Small intestine (tissue), 7 donors: Measurements from ENCODE around the gene TMPRSS11A. TPM values are rescaled to one million over a fixed set of nuclear protein-coding genes. Genes with fewer than 3 reads are reported as not detected.

ENCODE experiments used
- DNase-seq, 2 donors: peaks; one replicate each; pipeline versions ENCODE4 v3.0.0 to v3.0.0-alpha.2; 2013
- FAIRE-seq: peaks from 2 replicates; lab custom pipeline; 2012; peaks lifted over from hg19 to GRCh38; lab: Jason Lieb, UNC
- H3K27ac ChIP-seq, 3 donors: one replicate each; pipeline ENCODE4 v1.5.1; 2013; ENCODE audit warnings: low read length in 2 of 3, mild to moderate bottlenecking in 2 of 3, control low read depth in 1 of 3, inconsistent platforms in 1 of 3, low read depth in 1 of 3, moderate library complexity in 1 of 3
- H3K27me3 ChIP-seq, 3 donors: one replicate each; pipeline ENCODE4 v1.6.1; 2013; ENCODE audit warnings: low read length in 3 of 3, inconsistent platforms in 1 of 3; ENCODE audit not compliant: control insufficient read depth in 3 of 3, insufficient read depth in 3 of 3
- H3K36me3 ChIP-seq, 3 donors: one replicate each; pipeline ENCODE4 v1.6.1; 2013; ENCODE audit warnings: low read length in 3 of 3, inconsistent platforms in 1 of 3, low read depth in 1 of 3, mild to moderate bottlenecking in 1 of 3, moderate library complexity in 1 of 3; ENCODE audit not compliant: control insufficient read depth in 3 of 3, insufficient read depth in 2 of 3
- H3K4me1 ChIP-seq, 3 donors: one replicate each; pipeline ENCODE4 v1.6.1; 2013; ENCODE audit warnings: low read length in 2 of 3, inconsistent platforms in 1 of 3, low read depth in 1 of 3, mild to moderate bottlenecking in 1 of 3, moderate library complexity in 1 of 3; ENCODE audit not compliant: control insufficient read depth in 3 of 3, insufficient read depth in 2 of 3
- H3K4me3 ChIP-seq, 3 donors: one replicate each; pipeline ENCODE4 v1.5.1; 2013; ENCODE audit warnings: low read length in 3 of 3, control low read depth in 1 of 3, inconsistent platforms in 1 of 3, low read depth in 1 of 3, mild to moderate bottlenecking in 1 of 3, moderate library complexity in 1 of 3
- H3K9me3 ChIP-seq, 2 donors: one replicate each; pipeline ENCODE4 v1.6.1; 2013; ENCODE audit warnings: low read depth in 1 of 2, low read length in 1 of 2; ENCODE audit not compliant: control insufficient read depth in 2 of 2, insufficient read depth in 1 of 2
- WGBS, 3 donors: extraction: QIAGEN DNeasy Blood & Tissue Kit; methylation state at CpG; one replicate each; pipeline ENCODE4 v1.1.7; 2013; 5-methylcytosine and 5-hydroxymethylcytosine counted together
- polyA plus RNA-seq, 4 donors: library from polyadenylated mRNA; stranded (reverse) in 3 of 4; unstranded in 1 of 4; fragments of 200-250 nt in 3 of 4; fragments of 120-200 nt in 1 of 4; gene quantifications; one replicate each; pipeline versions ENCODE4 v1.2.1 to v1.2.3, GENCODE V29; 2013
- donor health status: healthy with polysubstance abuse.
- donor health status: control.
- donor health status: control.
- donor health status: Bipolar disorder and iron deficiency.
- donor health status: healthy.

TMPRSS11A gene
- polyA plus RNA-seq, 4 donors, result 0.01 TPM; not detected in 2

DNA sequence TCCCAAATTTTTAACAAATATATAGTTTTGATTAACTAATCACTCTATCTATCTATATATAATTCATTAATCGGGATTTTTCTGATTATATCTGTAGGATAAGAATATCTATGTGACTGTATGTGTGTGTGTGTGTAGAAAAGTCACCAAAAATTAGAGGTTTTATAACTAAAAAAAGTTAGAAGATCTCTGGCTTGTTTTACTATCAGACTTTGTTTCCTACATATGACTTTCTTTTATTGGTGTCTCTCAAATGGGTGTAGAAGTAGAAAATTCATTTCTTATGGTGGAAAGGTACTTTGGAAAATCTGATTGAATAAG lies 52.7 kb downstream of the TMPRSS11A start:
- Histone ChIP-seq H3K36me3 (no peaks in the 10 kb centered on the region), H3K4me1 (no peaks in the 10 kb centered on the region), H3K9me3 (peaks cover 0 to 19% of the 10 kb centered on the region in 2 donors), H3K4me3 (no peak overlapping the region), H3K27ac (peak overlapping the region in 1 of 3 donors; percentile 73), H3K27me3 (no peaks in the 10 kb centered on the region)
- DNase-seq (no peak), FAIRE-seq (no peak)
- 18 to 22% (median 22%) methylated on average over 1 of the region's 1 CpG for WGBS, 3 donors

DNA sequence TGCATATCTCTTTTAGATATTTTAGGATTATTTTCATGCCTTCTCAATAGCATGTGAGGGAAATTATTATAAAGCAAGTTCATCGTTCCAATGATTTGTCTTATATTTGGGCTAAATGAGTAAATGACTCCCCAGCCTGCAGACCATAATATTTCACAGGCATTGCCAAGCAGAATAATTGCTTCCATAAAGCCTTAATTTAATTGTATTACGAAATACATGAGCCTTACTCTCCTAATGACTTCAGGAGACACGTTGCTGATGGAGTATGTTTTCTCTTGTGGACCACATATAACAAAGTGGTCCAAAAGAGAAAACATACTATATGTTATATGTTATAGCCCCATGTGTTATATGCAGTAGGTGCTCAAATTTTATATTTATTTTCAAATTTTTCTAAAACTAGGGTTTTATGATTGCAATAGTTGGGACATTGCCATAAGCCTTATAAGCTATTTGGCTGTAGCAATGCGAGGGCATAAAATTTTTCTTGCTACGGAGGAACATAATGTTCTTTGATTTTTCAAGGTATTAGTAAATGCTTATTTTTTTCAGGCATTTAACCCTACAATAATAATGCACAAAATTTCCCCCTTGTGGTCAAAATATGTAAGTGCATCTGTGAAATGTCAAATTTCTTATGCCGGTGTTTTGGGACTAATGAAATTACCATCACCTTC lies 53.2 kb downstream of the TMPRSS11A start:
- FAIRE-seq, result no peak
- Histone ChIP-seq H3K36me3 (no peaks in the 10 kb centered on the region), H3K4me3 (no peak overlapping the region), H3K9me3 (peaks cover 0 to 19% of the 10 kb centered on the region in 2 donors), H3K27me3 (no peaks in the 10 kb centered on the region), H3K4me1 (no peaks in the 10 kb centered on the region), H3K27ac (no peak overlapping the region)
- WGBS, 3 donors, result 53 to 62% (median 57%) methylated on average over 6 of the region's 6 CpGs
- peak in 1 of 2 donors; percentile 3 for DNase-seq

DNA sequence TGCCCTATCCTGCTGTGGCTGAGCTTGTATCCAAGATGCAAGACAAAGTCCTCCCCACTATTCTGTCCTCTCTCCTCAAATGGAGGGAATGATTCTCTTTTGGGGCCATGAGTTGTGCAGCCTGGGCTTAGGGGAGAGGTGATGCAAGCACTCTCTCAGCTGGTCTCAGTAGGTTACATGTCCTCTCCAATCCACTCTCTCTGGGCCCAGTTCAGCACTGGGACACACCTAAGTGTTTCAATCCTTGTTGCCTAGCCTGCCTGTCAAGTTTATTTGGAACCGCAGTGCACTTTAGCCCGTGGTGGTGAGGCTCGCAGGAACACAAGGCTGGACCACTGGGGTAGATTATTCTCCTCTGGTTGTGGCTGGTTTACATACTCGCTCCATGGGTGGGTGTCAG lies 55.6 kb downstream of the TMPRSS11A start:
- no peak overlapping the region for H3K27ac ChIP-seq
- H3K27me3 ChIP-seq, result no peaks in the 10 kb centered on the region
- H3K36me3 ChIP-seq, result no peaks in the 10 kb centered on the region
- H3K4me3 ChIP-seq, result no peak overlapping the region
- WGBS, 3 donors, result 87 to 93% (median 91%) methylated on average over 4 of the region's 4 CpGs
- FAIRE-seq, result no peak
- no peaks in the 10 kb centered on the region for H3K4me1 ChIP-seq
- H3K9me3 ChIP-seq, result peaks cover 0 to 11% of the 10 kb centered on the region in 2 donors
- no peak for DNase-seq

DNA sequence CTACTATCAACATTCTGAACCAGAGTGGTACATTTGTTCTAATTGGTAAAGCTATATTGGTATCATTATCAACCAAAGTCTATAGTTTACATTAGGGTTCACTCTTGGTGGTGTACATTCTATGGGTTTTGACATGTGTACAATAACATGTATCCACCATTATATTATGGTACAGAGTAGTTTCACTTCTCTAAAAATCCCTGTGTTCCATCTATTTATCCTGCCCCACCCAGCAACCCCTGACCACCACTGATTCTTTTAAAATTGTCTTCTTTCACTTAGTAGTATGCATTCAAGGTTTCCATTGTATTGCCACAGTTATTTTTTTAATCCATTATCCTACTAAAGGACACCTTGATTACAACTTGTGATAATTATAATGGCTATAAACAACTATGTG lies 64.2 kb downstream of the TMPRSS11A start:
- Histone ChIP-seq H3K4me1 (no peaks in the 10 kb centered on the region), H3K27me3 (no peaks in the 10 kb centered on the region), H3K27ac (no peak overlapping the region), H3K9me3 (peaks cover 0 to 7% of the 10 kb centered on the region in 2 donors), H3K36me3 (no peaks in the 10 kb centered on the region), H3K4me3 (no peak overlapping the region)
- FAIRE-seq (no peak), DNase-seq (no peak)

DNA sequence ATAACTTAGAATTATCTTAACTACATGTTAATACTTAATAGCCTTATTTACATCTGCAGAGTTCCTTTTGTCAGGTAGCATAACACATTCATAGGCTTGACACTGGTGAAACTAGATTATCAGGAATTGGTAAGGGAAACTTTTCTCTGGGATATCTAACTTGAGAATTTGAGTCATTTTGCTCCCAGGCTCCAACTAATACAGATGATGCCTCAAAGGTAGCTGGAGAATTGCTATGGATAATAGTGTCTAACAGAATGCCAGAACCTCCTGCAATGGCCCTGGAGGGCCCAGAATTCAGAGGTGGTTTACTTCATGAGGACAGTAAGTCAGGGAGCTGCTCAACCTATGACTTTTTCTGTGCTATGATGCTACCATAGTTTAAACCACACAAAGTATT lies 65.6 kb downstream of the TMPRSS11A start:
- Histone ChIP-seq H3K27ac (no peak overlapping the region), H3K4me3 (no peak overlapping the region), H3K36me3 (no peaks in the 10 kb centered on the region), H3K4me1 (no peaks in the 10 kb centered on the region), H3K27me3 (no peaks in the 10 kb centered on the region), H3K9me3 (peaks cover 0 to 7% of the 10 kb centered on the region in 2 donors)
- no peak for FAIRE-seq
- DNase-seq, result no peak

DNA sequence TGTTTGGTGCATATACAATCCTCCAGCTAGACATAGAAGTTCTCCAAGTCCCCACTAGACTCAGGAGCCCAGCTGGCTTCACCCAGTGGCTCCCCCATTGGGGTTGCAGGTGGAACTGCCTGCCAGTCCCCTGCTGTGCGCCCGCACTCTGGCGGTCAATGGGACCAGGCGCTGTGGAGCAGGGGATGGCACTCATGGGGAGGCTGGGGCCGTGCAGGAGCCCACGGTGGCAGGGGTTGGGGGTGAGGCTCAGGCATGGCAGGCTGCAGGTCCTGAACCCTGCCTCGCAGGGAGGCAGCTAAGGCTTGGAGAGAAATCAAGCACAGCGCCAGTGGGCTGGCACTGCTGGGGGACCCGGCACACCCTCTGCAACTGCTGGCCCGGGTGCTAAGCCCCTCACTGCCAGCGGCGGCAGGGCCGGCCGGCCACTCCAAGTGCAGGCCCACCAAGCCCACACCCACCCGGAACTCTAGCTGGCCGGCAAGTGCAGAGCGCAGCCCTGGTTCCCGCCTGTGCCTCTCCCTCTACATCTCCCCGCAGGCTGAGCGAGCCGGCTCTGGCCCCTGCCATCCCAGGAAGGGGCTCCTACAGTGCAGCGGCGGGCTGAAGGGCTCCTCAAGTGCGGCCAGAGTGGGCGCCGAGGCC lies 66.8 kb downstream of the TMPRSS11A start:
- H3K27ac ChIP-seq, result no peak overlapping the region
- FAIRE-seq (no peak), DNase-seq (no peak)
- H3K4me3 ChIP-seq, result no peak overlapping the region
- H3K27me3 ChIP-seq, result no peaks in the 10 kb centered on the region
- 93 to 96% (median 94%) methylated on average over 25 to 26 of the region's 26 CpGs for WGBS, 3 donors
- no peaks in the 10 kb centered on the region for H3K4me1 ChIP-seq
- H3K9me3 ChIP-seq, result peaks cover 0 to 7% of the 10 kb centered on the region in 2 donors
- no peaks in the 10 kb centered on the region for H3K36me3 ChIP-seq

DNA sequence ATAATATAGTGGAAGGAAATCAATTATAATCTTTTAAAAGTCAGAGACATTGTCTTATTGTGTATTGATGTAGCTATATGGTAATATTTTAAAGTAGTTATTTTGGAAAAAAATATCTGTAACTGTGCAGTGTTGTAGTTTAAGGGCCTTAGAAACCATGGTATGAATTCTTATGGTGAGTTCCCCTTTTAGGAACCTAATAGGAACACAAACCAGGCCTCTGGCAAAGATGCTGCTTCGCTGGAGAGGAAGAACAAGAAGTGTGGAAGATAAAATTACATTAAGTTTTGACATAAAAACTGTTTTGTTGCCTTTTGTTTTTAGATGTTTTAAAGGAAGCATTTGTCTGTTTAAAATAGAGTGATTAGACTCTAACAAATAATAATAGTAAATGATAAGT lies 68.6 kb downstream of the TMPRSS11A start:
- DNase-seq, result no peak
- H3K36me3 ChIP-seq, result no peaks in the 10 kb centered on the region
- no peak overlapping the region for H3K27ac ChIP-seq
- H3K4me1 ChIP-seq, result no peaks in the 10 kb centered on the region
- FAIRE-seq, result no peak
- H3K27me3 ChIP-seq, result no peaks in the 10 kb centered on the region
- 68 to 84% (median 78%) methylated on average over 1 of the region's 1 CpG for WGBS, 3 donors
- H3K9me3 ChIP-seq, result peaks cover 0 to 7% of the 10 kb centered on the region in 2 donors
- no peak overlapping the region for H3K4me3 ChIP-seq

DNA sequence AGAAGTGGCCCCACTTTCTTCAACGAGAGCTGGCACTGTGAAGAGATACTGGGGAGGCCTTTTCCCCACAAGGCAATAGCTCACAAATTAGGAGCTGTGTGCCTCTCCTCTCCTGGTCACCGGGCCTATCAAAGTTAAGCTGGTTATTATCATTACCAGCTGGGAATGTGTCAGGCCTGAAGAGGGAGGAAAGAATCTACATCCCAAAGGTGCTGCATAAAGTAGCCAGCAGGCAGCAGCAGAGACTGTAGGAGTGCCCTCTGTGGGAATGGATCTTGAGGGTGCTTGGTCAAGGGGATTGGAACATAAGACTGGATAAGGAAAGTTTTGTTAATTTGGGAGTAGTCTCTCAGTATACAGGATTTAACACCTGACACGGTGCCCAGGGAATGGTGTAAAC lies 70.4 kb downstream of the TMPRSS11A start:
- WGBS, 3 donors, result 69 to 83% (median 71%) methylated on average over 3 of the region's 3 CpGs
- Histone ChIP-seq H3K27ac (no peak overlapping the region), H3K27me3 (no peaks in the 10 kb centered on the region), H3K4me1 (no peaks in the 10 kb centered on the region), H3K36me3 (no peaks in the 10 kb centered on the region), H3K4me3 (no peak overlapping the region), H3K9me3 (peaks cover 0 to 7% of the 10 kb centered on the region in 2 donors)
- no peak for FAIRE-seq
- DNase-seq, result no peak

DNA sequence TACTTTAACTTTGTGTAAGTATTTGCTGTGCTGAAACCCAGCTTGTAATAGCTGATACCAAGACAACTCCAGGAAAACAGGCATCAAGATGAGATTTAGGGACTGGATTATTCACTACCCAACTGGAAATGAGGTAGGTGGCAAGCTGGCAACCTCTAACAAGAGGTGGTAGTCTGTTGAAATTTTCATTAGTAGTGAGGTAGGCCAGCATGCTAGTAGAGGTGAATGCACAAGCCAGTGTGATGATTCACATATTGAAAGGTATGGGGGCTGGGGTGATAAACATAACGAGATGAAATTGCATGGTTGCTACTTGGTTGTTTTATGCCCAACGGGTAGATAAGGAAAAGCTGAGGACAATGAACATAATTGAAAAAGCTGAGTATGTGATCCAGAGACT lies 71.0 kb downstream of the TMPRSS11A start:
- no peak for DNase-seq
- Histone ChIP-seq H3K36me3 (no peaks in the 10 kb centered on the region), H3K27ac (no peak overlapping the region), H3K27me3 (no peaks in the 10 kb centered on the region), H3K4me1 (no peaks in the 10 kb centered on the region), H3K4me3 (no peak overlapping the region), H3K9me3 (peaks cover 0 to 7% of the 10 kb centered on the region in 2 donors)
- FAIRE-seq, result no peak
- WGBS, 3 donors, result 47 to 82% (median 65%) methylated on average over 2 of the region's 2 CpGs
